Adrenal gland (tissue), 12 donors: Measurements from ENCODE around the gene KLHL29. TPM values are rescaled to one million over a fixed set of nuclear protein-coding genes. Genes with fewer than 3 reads are reported as not detected.

Source experiments
- DNase-seq, 7 donors: peaks; one replicate each; pipeline ENCODE4 v3.0.0-alpha.2; 2019 to 2020
- H3K27ac ChIP-seq, 5 donors: fragments of 200-600 bp; sonication (generic) in 4 of 5; 1 replicate in 3 of 5; 2 replicates in 2 of 5; pipeline versions ENCODE4 v1.5.1 to v1.8.0; 2016 to 2020; ENCODE audit warnings: mild to moderate bottlenecking in 1 of 5
- H3K27me3 ChIP-seq: fragments of 200-600 bp; 2 replicates; pipeline ENCODE4 v1.8.0; 2021
- H3K36me3 ChIP-seq, 2 donors: fragments of 200-600 bp; replicated peaks in 1 of 2; 1 replicate in 1 of 2; 2 replicates in 1 of 2; pipeline versions ENCODE4 v1.5.1 to v1.8.0; 2018 to 2022
- H3K4me1 ChIP-seq, 2 donors: fragments of 200-600 bp; replicated peaks in 1 of 2; 1 replicate in 1 of 2; 2 replicates in 1 of 2; pipeline versions ENCODE4 v1.5.1 to v1.8.0; 2018 to 2021
- H3K4me3 ChIP-seq, 4 donors: fragments of 200-600 bp; sonication (generic) in 3 of 4; one replicate each; pipeline ENCODE4 v1.5.1; 2016 to 2018
- H3K9me3 ChIP-seq, 3 donors: fragments of 200-600 bp; sonication (generic) in 1 of 3; replicated peaks in 1 of 3; 1 replicate in 2 of 3; 2 replicates in 1 of 3; pipeline versions ENCODE4 v1.5.1 to v1.8.0; 2016 to 2021
- CTCF ChIP-seq, 6 experiments: fragments of 450-650 bp in 4 of 6; fragments of 200-600 bp in 2 of 6; sonication (generic) in 1 of 6; IDR thresholded peaks; 1 replicate in 5 of 6; 2 replicates in 1 of 6; pipeline versions ENCODE4 v1.5.1 to v1.8.0; 2016 to 2021; ENCODE audit warnings: antibody characterized with exemption in 6 of 6, mild to moderate bottlenecking in 2 of 6, moderate library complexity in 1 of 6
- POLR2A ChIP-seq, 2 donors: fragments of 450-650 bp; IDR thresholded peaks; one replicate each; pipeline ENCODE4 v1.6.1; 2017; ENCODE audit warnings: antibody characterized with exemption in 2 of 2, mild to moderate bottlenecking in 2 of 2, moderate library complexity in 1 of 2
- WGBS, 4 donors: extraction: QIAGEN DNeasy Blood & Tissue Kit in 2 of 4; methylation state at CpG; one replicate each; pipeline versions ENCODE4 v1.1.5 to v1.1.7; 2013 to 2017; 5-methylcytosine and 5-hydroxymethylcytosine counted together
- intact Hi-C, 2 donors: fragments of 100-400 bp; cut with DNase I; formaldehyde crosslinking; loops; one replicate each; pipeline versions ENCODE4 v1.14.1 to v1.15.0; 2022 to 2023
- polyA plus RNA-seq, 3 donors: library from polyadenylated mRNA; stranded (reverse); fragments of 200-250 nt in 2 of 3; fragments of 350-450 nt in 1 of 3; fragmentation: Illumina TruSeq in 1 of 3; extraction: RNeasy Lipid Tissue Mini Kit (QIAGEN cat#74804) in 1 of 3; gene quantifications; one replicate each; pipeline ENCODE4 v1.2.3, GENCODE V29; 2013 to 2014
- total RNA-seq, 9 donors: library from RNA; depleted of rRNA in 4 of 9; stranded (reverse); fragments of >200 nt in 4 of 9; fragments of 120-200 nt in 1 of 9; fragmentation: NEBNext Ultra II Directional in 1 of 9; extraction: Animal tissue kit (Norgen Biotek cat#: 25700) in 1 of 9; gene quantifications; one replicate each; pipeline versions ENCODE4 v1.1.0 to v1.2.4, GENCODE V29; 2013 to 2023
- donor health status: healthy with polysubstance abuse.
- donor health status: Bipolar disorder and iron deficiency.
- donor health status: DM: yes; HTN: yes; CAD: no.
- donor health status: DM: no; HTN: no; CAD: no.
- donor health status: DM: no; HTN: no; CAD: no.
- donor health status: DM: yes; HTN: yes; CAD: no.

The KLHL29 gene
- total and polyA plus RNA-seq, 12 donors: 1.9 to 24.5 (median 15.7) TPM

GRCh38 chr2:23639406-23639982 is 254.5 kb downstream of the KLHL29 start:
- Histone ChIP-seq H3K4me3 (no peak overlapping the region), H3K36me3 (peaks cover 0 to 18% of the 10 kb centered on the region in 2 donors), H3K27ac (no peak overlapping the region), H3K27me3 (no peaks in the 10 kb centered on the region), H3K9me3 (no peaks in the 10 kb centered on the region), H3K4me1 (no peaks in the 10 kb centered on the region)
- intact Hi-C loops: no loop called here
- TF ChIP-seq POLR2A (IDR thresholded peaks at IDR 0.05) (no peak), CTCF (IDR thresholded peaks at IDR 0.05) (no peak)
- DNase-seq: no peak
- 81 to 93% (median 83%) methylated on average over 6 of the region's 6 CpGs for WGBS, 4 donors

GRCh38 chr2:23640711-23641110 is 255.7 kb downstream of the KLHL29 start:
- Histone ChIP-seq H3K27ac (no peak overlapping the region), H3K9me3 (no peaks in the 10 kb centered on the region), H3K4me3 (no peak overlapping the region), H3K27me3 (no peaks in the 10 kb centered on the region), H3K4me1 (no peaks in the 10 kb centered on the region), H3K36me3 (peaks cover 0 to 18% of the 10 kb centered on the region in 2 donors)
- no peak for TF ChIP-seq POLR2A (IDR thresholded peaks at IDR 0.05)
- no peak for TF ChIP-seq CTCF (IDR thresholded peaks at IDR 0.05)
- WGBS, 4 donors: 95 to 100% (median 99%) methylated on average over 9 of the region's 9 CpGs
- no peak for DNase-seq
- intact Hi-C loops: no loop called here

GRCh38 chr2:23642516-23642915 is 257.5 kb downstream of the KLHL29 start:
- intact Hi-C loops: no loop called here
- H3K27me3 ChIP-seq: no peaks in the 10 kb centered on the region
- no peaks in the 10 kb centered on the region for H3K9me3 ChIP-seq
- H3K36me3 ChIP-seq: peaks cover 0 to 18% of the 10 kb centered on the region in 2 donors
- no peak overlapping the region for H3K27ac ChIP-seq
- 96 to 99% (median 97%) methylated on average over 4 to 24 of the region's 24 CpGs for WGBS, 4 donors
- H3K4me3 ChIP-seq: no peak overlapping the region
- TF ChIP-seq CTCF (IDR thresholded peaks at IDR 0.05) (no peak), POLR2A (IDR thresholded peaks at IDR 0.05) (no peak)
- DNase-seq: no peak
- no peaks in the 10 kb centered on the region for H3K4me1 ChIP-seq

GRCh38 chr2:23645230-23645808 is 260.3 kb downstream of the KLHL29 start:
- no peak overlapping the region for H3K4me3 ChIP-seq
- no peak overlapping the region for H3K27ac ChIP-seq
- WGBS, 4 donors: 84 to 88% (median 87%) methylated on average over 10 of the region's 10 CpGs
- intact Hi-C loops: no loop called here
- peaks cover 0 to 18% of the 10 kb centered on the region in 2 donors for H3K36me3 ChIP-seq
- TF ChIP-seq POLR2A (IDR thresholded peaks at IDR 0.05) (no peak), CTCF (IDR thresholded peaks at IDR 0.05) (no peak)
- H3K9me3 ChIP-seq: no peaks in the 10 kb centered on the region
- H3K4me1 ChIP-seq: peaks cover 0 to 9% of the 10 kb centered on the region in 2 donors
- DNase-seq: no peak
- H3K27me3 ChIP-seq: no peaks in the 10 kb centered on the region
